Transverse colon (tissue), 4 donors: ENCODE measurements around the gene RPL41. TPM values are rescaled to one million over a fixed set of nuclear protein-coding genes. Genes with fewer than 3 reads are reported as not detected.

Experiments used
- DNase-seq: peaks from one replicate; pipeline ENCODE4 v3.0.0-alpha.2; 2019
- H3K27ac ChIP-seq, 4 donors: fragments of 200-600 bp; sonication (generic); 2 replicates each; pipeline ENCODE4 v1.5.1; 2016 to 2018; ENCODE audit warnings: inconsistent platforms in 4 of 4
- H3K27me3 ChIP-seq: fragments of 200-600 bp; sonication (generic); 2 replicates; pipeline ENCODE4 v1.5.1; 2017; ENCODE audit warnings: inconsistent platforms
- H3K36me3 ChIP-seq, 4 donors: fragments of 200-600 bp; sonication (generic); 2 replicates each; pipeline ENCODE4 v1.5.1; 2017 to 2019; ENCODE audit warnings: inconsistent platforms in 4 of 4
- H3K4me1 ChIP-seq, 4 donors: fragments of 200-600 bp; sonication (generic); 2 replicates each; pipeline ENCODE4 v1.5.1; 2017 to 2020; ENCODE audit warnings: inconsistent platforms in 4 of 4
- H3K4me3 ChIP-seq, 4 donors: fragments of 200-600 bp; sonication (generic); 1 replicate in 1 of 4; 2 replicates in 3 of 4; pipeline versions ENCODE4 v1.5.1 to v1.6.1; 2017 to 2019; ENCODE audit warnings: inconsistent platforms in 4 of 4
- H3K9me3 ChIP-seq, 2 donors: fragments of 200-600 bp; sonication (generic); 2 replicates each; pipeline ENCODE4 v1.5.1; 2017 to 2019; ENCODE audit warnings: inconsistent platforms in 2 of 2
- CTCF ChIP-seq, 5 experiments: fragments of 200-600 bp in 3 of 5; fragments of 450-650 bp in 2 of 5; sonication (generic) in 3 of 5; IDR thresholded peaks; 1 replicate in 2 of 5; 2 replicates in 3 of 5; pipeline ENCODE4 v1.5.1; 2016 to 2017; ENCODE audit warnings: antibody characterized with exemption in 5 of 5, inconsistent platforms in 3 of 5, mild to moderate bottlenecking in 2 of 5, moderate library complexity in 1 of 5
- EP300 ChIP-seq: sonication (generic); formaldehyde crosslinking; IDR thresholded peaks from one replicate; pipeline ENCODE4 v1.6.1; 2017; ENCODE audit warnings: antibody characterized with exemption, low read depth
- POLR2A ChIP-seq: fragments of 450-650 bp; IDR thresholded peaks from one replicate; pipeline ENCODE4 v1.6.1; 2016; ENCODE audit warnings: antibody characterized with exemption, mild to moderate bottlenecking, moderate library complexity
- POLR2AphosphoS5 ChIP-seq, 3 donors: sonication (generic); formaldehyde crosslinking; IDR thresholded peaks; one replicate each; pipeline ENCODE4 v1.6.1; 2016; ENCODE audit warnings: antibody characterized with exemption in 3 of 3
- WGBS, 2 donors: methylation state at CpG; one replicate each; pipeline ENCODE4 v1.1.5; 2018; ENCODE audit warnings: low coverage in 1 of 2; 5-methylcytosine and 5-hydroxymethylcytosine counted together
- in situ Hi-C, 4 donors: fragments of 200-750 bp; cut with MboI; loops; one replicate each; pipeline versions ENCODE4 v1.15.0 to v1.15.1; 2017; ENCODE audit warnings: low sequenced_read_pairs in 3 of 4, low pct_ligation_motif_present in 1 of 4, low pct_unique_long_range_greater_than_20kb in 1 of 4
- intact Hi-C: fragments of 100-400 bp; cut with DNase I; formaldehyde crosslinking; loops from one replicate; pipeline ENCODE4 v1.15.1; 2023; ENCODE audit warnings: low total_unique reads
- total RNA-seq, 4 donors: library from RNA; depleted of rRNA; stranded (reverse); fragments of >200 nt; gene quantifications; one replicate each; pipeline ENCODE4 v1.1.0, GENCODE V29; 2016

The RPL41 gene
- total RNA-seq, 4 donors from 2014 or later: 841 to 2,950 (median 1,684) TPM

DNA sequence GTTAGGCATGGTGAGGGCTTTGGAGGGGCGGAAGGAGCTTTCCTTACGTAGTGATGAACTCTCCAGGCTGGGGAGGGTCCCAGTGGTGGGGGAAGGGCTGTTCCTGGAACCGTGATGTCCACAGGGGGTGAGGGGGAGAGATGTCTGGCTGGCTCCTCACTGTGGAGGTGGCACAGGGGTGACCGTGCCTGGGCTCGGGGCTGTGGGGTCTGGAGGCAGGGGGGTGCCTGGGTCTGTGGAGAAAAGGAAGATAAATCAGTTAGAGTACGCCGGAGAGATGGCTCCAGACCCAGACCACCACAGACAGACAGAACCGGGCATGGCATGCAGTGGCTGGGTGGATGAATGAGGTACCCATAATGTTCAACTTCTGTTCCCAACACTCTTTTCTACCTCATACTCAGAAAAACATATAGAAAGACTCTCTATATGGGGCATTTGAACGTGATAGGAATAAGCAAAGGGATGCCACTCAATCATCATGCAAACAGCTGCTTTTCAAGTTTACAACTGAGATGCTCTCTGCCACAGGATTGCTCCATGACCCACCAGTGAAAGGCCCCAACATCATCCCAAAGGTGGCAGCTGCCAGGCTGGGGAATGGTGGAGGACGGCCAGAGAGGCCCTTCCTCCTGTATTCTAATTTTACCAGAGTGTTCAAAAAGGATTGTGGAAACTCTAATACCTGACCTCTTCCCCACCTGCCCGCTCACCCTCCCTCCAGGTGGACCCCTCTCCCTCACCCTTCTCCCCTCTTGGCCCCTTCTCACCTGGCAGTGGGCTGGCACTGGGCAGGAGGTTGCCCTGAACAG lies 47.3 kb downstream of the RPL41 start:
- WGBS, 2 donors: 58 to 74% methylated on average over 3 to 11 of the region's 11 CpGs
- Histone ChIP-seq H3K9me3 (no peaks in the 10 kb centered on the region), H3K36me3 (peaks cover 0 to 51% (median 17%) of the 10 kb centered on the region in 4 donors), H3K4me3 (no peak overlapping the region), H3K27ac (peak overlapping the region; percentile 94 to 100 (median 98)), H3K27me3 (no peaks in the 10 kb centered on the region), H3K4me1 (peaks cover 4 to 30% (median 28%) of the 10 kb centered on the region in 4 donors)
- intact Hi-C loops (no loop called here), in situ Hi-C loops (no loop called here)
- DNase-seq: no peak
- no peak for TF ChIP-seq CTCF (IDR thresholded peaks at IDR 0.05)
- TF ChIP-seq POLR2AphosphoS5 (IDR thresholded peaks at IDR 0.05): peak in 2 of 3 donors; percentile 48 to 60

DNA sequence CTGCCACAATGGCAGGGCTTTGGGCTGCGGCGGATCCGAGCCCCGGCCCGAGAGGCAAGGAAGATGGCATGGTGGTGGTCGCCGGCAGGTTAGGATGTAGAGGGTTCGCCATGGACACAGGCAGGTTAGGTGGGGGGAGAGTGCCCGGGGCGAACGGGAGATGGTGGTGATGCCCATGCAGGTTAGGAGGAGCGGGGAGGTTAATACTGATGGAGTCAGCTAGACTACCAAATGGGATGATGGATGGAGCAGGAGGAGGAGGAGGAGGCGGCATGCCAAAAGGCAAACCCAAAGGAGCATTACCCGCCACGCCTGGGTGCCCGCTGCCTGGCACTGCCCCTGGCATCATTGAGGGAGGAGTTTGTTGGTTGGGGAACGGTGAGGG lies 47.9 kb downstream of the RPL41 start:
- Histone ChIP-seq H3K4me1 (peaks cover 4 to 30% (median 28%) of the 10 kb centered on the region in 4 donors), H3K36me3 (peaks cover 0 to 57% (median 20%) of the 10 kb centered on the region in 4 donors), H3K4me3 (no peak overlapping the region), H3K9me3 (no peaks in the 10 kb centered on the region), H3K27me3 (no peaks in the 10 kb centered on the region), H3K27ac (peak overlapping the region in 2 of 4 donors; percentile 98 to 99)
- TF ChIP-seq POLR2AphosphoS5 (IDR thresholded peaks at IDR 0.05): peak in 1 of 3 donors; percentile 40
- no peak for TF ChIP-seq POLR2A
- intact Hi-C loops (no loop called here), in situ Hi-C loops (no loop called here)
- 73 to 92% methylated on average over 4 to 17 of the region's 17 CpGs for WGBS, 2 donors
- DNase-seq: no peak

- Histone ChIP-seq H3K27me3 (no peaks in the 10 kb centered on the region), H3K27ac (peak overlapping the region in 1 of 4 donors; percentile 99), H3K4me3 (no peak overlapping the region), H3K36me3 (peaks cover 0 to 60% (median 17%) of the 10 kb centered on the region in 4 donors), H3K9me3 (no peaks in the 10 kb centered on the region), H3K4me1 (peaks cover 4 to 19% (median 18%) of the 10 kb centered on the region in 4 donors)
- DNase-seq: no peak
- intact Hi-C loops (loop anchor here (5.0 kb wide), 1 partner anchor 1527 kb away; the partner anchor contains the start of gene OS9), in situ Hi-C loops (no loop called here)
- whole genome bisulfite sequencing, 2 donors: 81% methylated on average over 3 of the region's 4 CpGs; no CpG with 5 or more reads in 1 of the 2 donors
- TF ChIP-seq POLR2AphosphoS5 (IDR thresholded peaks at IDR 0.05) (no peak), POLR2A (no peak), EP300 (no peak), CTCF (IDR thresholded peaks at IDR 0.05) (no peak)
Measured at GRCh38 chr12:56165369-56165768, 48.9 kb downstream of the RPL41 start.

Other genes starting within 250 kb of the RPL41 start
- 10 to 100 TPM; 35.2 to 56.4 (median 47.8) TPM for gene PYM1, start 188.7 kb upstream of the RPL41 start, total RNA-seq
- gene DGKA, start 185.5 kb upstream of the RPL41 start, total RNA-seq: 100 to 1,000 TPM; 101 to 268 (median 138) TPM
- 1 to 10 TPM in 3 of 4 donors, not detected in 1; 2.4 to 7.0 (median 4.9) TPM for gene PMEL, start 150.6 kb upstream of the RPL41 start, total RNA-seq
- 10 to 100 TPM in 3 of 4 donors, 1 to 10 TPM in 1; 6.7 to 22.3 (median 11.1) TPM for gene CDK2, start 149.8 kb upstream of the RPL41 start, total RNA-seq
- 10 to 100 TPM; 66.3 to 97.5 (median 88.4) TPM for gene RAB5B, start 142.6 kb upstream of the RPL41 start, total RNA-seq
- 10 to 100 TPM; 30.1 to 45.3 (median 33.9) TPM for gene SUOX, start 119.4 kb upstream of the RPL41 start, total RNA-seq
- gene IKZF4, start 95.6 kb upstream of the RPL41 start, total RNA-seq: 1 to 10 TPM; 1.9 to 6.2 (median 3.9) TPM
- gene RPS26, start 74.7 kb upstream of the RPL41 start, total RNA-seq: 1,000 to 10,000 TPM in 2 of 4 donors, 100 to 1,000 TPM in 2; 283 to 2,670 (median 937) TPM
- gene ERBB3, start 36.5 kb upstream of the RPL41 start, total RNA-seq: 100 to 1,000 TPM; 270 to 634 (median 340) TPM
- 10 to 100 TPM; 22.1 to 63.0 (median 44.8) TPM for gene PA2G4, start 12.1 kb upstream of the RPL41 start, total RNA-seq
- gene ZC3H10, start 1.6 kb downstream of the RPL41 start, total RNA-seq: 10 to 100 TPM in 1 of 4 donors, 1 to 10 TPM in 3; 3.7 to 10.1 (median 4.5) TPM
- gene ESYT1, start 11.6 kb downstream of the RPL41 start, total RNA-seq: 100 to 1,000 TPM in 2 of 4 donors, 10 to 100 TPM in 2; 94.2 to 133 (median 97.9) TPM
- gene MYL6B, start 36.0 kb downstream of the RPL41 start, total RNA-seq: 10 to 100 TPM in 3 of 4 donors, not detected in 1; 26.4 to 30.0 (median 26.7) TPM
- 1,000 to 10,000 TPM; 1,233 to 3,440 (median 2,458) TPM for gene MYL6, start 41.7 kb downstream of the RPL41 start, total RNA-seq
- 100 to 1,000 TPM in 3 of 4 donors, 10 to 100 TPM in 1; 63.8 to 231 (median 135) TPM for gene SMARCC2, start 72.8 kb downstream of the RPL41 start, total RNA-seq
- 10 to 100 TPM; 39.0 to 51.3 (median 42.7) TPM for gene RNF41, start 105.3 kb downstream of the RPL41 start, total RNA-seq
- gene NABP2, start 107.7 kb downstream of the RPL41 start, total RNA-seq: 10 to 100 TPM in 3 of 4 donors, 1 to 10 TPM in 1; 4.9 to 26.8 (median 15.5) TPM
- 100 to 1,000 TPM; 225 to 325 (median 283) TPM for gene SLC39A5, start 113.4 kb downstream of the RPL41 start, total RNA-seq
- gene ANKRD52, start 141.8 kb downstream of the RPL41 start, total RNA-seq: 100 to 1,000 TPM in 1 of 4 donors, 10 to 100 TPM in 3; 28.4 to 120 (median 40.0) TPM
- 10 to 100 TPM in 3 of 4 donors, 1 to 10 TPM in 1; 6.7 to 51.5 (median 27.9) TPM for gene COQ10A, start 150.3 kb downstream of the RPL41 start, total RNA-seq
- 100 to 1,000 TPM in 3 of 4 donors, 10 to 100 TPM in 1; 92.4 to 297 (median 213) TPM for gene CS, start 183.7 kb downstream of the RPL41 start, total RNA-seq
- gene CNPY2, start 199.4 kb downstream of the RPL41 start, total RNA-seq: 10 to 100 TPM; 34.0 to 87.2 (median 51.8) TPM
- gene PAN2, start 217.4 kb downstream of the RPL41 start, total RNA-seq: 100 to 1,000 TPM in 1 of 4 donors, 10 to 100 TPM in 3; 45.2 to 206 (median 58.0) TPM
- gene IL23A, start 222.3 kb downstream of the RPL41 start, total RNA-seq: 1 to 10 TPM in 1 of 4 donors, not detected in 3; 1.3 TPM
- 100 to 1,000 TPM in 3 of 4 donors, 10 to 100 TPM in 1; 85.6 to 192 (median 115) TPM for gene STAT2, start 243.5 kb downstream of the RPL41 start, total RNA-seq
- not detected for gene APOF, start 246.2 kb downstream of the RPL41 start, total RNA-seq